VCaP (cell line): Measurements from ENCODE around the gene SCAPER.

Experiments used
- H3K27ac ChIP-seq: fragments of 450-650 bp; 2 replicates; pipeline ENCODE4 v1.5.1; 2017
- TF ChIP-seq, protein P1 (sequence below): fragments of 450-650 bp; conservative IDR thresholded peaks from 2 replicates; pipeline ENCODE4 v1.5.1; 2017; ENCODE audit warnings: mild to moderate bottlenecking, moderate library complexity

The SCAPER gene

GRCh38 chr15:76930831-76931396 lies 25.8 kb upstream of the SCAPER start:
- H3K27ac ChIP-seq, result peak overlapping the region; percentile 92
- TF ChIP-seq, protein P1, sequence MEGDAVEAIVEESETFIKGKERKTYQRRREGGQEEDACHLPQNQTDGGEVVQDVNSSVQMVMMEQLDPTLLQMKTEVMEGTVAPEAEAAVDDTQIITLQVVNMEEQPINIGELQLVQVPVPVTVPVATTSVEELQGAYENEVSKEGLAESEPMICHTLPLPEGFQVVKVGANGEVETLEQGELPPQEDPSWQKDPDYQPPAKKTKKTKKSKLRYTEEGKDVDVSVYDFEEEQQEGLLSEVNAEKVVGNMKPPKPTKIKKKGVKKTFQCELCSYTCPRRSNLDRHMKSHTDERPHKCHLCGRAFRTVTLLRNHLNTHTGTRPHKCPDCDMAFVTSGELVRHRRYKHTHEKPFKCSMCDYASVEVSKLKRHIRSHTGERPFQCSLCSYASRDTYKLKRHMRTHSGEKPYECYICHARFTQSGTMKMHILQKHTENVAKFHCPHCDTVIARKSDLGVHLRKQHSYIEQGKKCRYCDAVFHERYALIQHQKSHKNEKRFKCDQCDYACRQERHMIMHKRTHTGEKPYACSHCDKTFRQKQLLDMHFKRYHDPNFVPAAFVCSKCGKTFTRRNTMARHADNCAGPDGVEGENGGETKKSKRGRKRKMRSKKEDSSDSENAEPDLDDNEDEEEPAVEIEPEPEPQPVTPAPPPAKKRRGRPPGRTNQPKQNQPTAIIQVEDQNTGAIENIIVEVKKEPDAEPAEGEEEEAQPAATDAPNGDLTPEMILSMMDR, result no peak

DNA sequence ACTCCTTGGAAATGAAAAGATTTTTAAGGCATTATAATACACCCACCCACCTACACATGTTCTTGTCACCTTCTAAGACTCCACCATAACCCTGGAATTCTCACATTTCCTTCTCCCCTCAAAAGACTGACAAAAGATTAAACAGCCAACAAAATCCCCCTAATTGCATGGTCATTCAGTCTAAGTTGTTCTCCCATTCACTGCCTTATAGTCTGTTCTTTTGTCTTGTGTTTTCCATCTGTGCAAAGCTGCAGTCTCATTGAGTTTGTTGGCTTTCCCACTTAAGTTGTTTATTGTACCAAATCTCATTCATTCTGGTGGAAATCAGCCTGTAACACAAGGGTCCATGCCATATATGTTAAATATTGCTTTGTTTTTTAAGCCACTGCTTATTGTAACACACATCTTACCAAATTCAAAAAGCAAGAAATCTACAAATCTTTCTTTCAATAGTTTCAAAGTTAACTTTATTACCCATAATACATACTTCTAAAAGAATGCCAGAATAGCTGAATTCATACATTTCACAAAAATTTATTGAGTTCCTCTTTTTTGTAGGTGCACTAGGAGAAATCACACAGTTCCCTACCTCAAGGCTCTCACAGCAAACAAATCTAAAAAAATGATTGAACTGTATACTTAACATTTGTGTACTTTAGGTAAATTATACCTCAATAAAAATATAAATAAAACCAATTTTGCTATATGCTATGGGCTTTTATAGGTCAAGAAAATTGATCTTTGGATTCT lies 24.0 kb upstream of the SCAPER start:
- H3K27ac ChIP-seq, result no peak overlapping the region

DNA sequence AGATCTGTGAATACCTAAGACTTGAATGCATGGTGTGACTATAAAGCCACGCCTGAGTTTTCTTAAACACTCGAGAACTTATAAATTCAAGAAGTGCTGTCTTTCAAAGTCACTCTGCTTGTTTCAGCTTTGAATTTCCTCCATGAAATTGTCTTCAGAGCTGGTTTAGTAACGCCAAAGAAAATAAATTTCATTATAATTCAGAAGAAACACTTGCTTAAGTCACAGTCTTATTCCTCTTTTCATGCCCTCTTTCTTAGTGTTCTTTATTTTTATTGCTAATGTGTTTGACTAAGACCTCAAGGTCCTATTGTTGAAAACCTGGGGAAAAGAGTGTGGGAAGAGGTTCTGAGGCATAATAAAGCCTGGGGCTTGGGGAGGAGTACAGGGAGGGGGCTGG lies 23.1 kb upstream of the SCAPER start:
- TF ChIP-seq, protein P1, result no peak
- no peak overlapping the region for H3K27ac ChIP-seq

More for the DNA sequence above, 24.0 kb upstream of the SCAPER start:
- TF ChIP-seq, protein P1, result no peak

- TF ChIP-seq, protein P1, result no peak
- no peak overlapping the region for H3K27ac ChIP-seq
Measured at GRCh38 chr15:76916369-76916768, 11.2 kb upstream of the SCAPER start.

DNA sequence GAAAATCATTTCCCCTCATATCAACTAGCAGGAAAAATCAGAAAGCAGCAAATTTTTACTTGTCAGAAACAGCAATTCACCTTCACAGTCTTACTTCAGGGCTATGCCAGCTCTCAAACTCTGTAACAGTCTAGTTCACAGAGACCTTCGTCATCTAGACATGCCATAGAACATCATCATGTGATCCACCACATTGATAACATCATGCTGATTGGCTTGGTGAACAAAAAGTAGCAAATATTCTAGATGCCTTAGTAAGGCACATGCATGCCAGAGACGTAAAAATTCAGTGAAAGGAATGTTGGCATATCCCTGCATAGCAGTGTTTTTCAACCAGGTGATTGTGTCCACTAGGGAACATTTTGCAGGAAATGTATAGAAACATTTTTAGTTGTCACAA lies 8.6 kb upstream of the SCAPER start:
- no peak overlapping the region for H3K27ac ChIP-seq
- TF ChIP-seq, protein P1, result no peak

- no peak overlapping the region for H3K27ac ChIP-seq
- TF ChIP-seq, protein P1, result no peak
Measured at GRCh38 chr15:76912430-76912829, 7.3 kb upstream of the SCAPER start.

DNA sequence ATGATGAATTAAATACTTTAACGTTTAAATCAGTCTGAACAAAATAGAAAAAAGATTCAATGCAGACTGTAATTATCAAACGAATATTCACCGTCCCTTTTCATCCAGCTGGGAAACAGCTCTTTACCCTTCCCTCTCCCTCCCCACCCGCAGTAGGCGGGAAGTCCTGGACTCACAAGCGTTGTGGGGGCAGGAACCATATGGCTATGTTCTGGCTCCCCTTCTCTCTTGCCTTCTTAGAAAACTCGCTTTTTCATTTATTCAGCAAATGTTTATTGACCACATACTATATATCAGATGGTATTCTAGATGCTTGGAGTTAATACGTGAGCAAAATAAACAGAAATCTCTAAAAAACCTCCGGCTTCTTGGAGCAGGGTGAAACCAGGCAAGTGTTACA lies 715 bp upstream of the SCAPER start:
- TF ChIP-seq, protein P1, result no peak

More for the DNA sequence above, 715 bp upstream of the SCAPER start:
- peak overlapping the region; percentile 89 for H3K27ac ChIP-seq
